ENCODE data around the gene DYNC2H1.

Gene DYNC2H1

GRCh38 chr11:103453126-103453525, 343.9 kb downstream of the DYNC2H1 start:
- no peak for DNase-seq
- H3K56ac ChIP-seq (ENCODE audit: low read length), result no peak overlapping the region
- no CpG with 5 or more reads among the region's 3 CpGs for WGBS (ENCODE audit: extremely low coverage, insufficient coverage, low lambda C conversion rate)
- no peak overlapping the region for H4K8ac ChIP-seq (ENCODE audit: low read depth, low read length)
- no peak overlapping the region for H3K23ac ChIP-seq (ENCODE audit: low read length)
- H3K4ac ChIP-seq (ENCODE audit: low read depth, low read length), result no peak overlapping the region
- H3K36me3 ChIP-seq (ENCODE audit: control insufficient read depth, insufficient read depth, low read length), result no peaks in the 10 kb centered on the region
- no peak overlapping the region for H3K9ac ChIP-seq (ENCODE audit: low read length)
- no peak overlapping the region for H3K4me2 ChIP-seq (ENCODE audit: low read length)
- no peaks in the 10 kb centered on the region for H3K79me2 ChIP-seq (ENCODE audit: control insufficient read depth, insufficient read depth, low read length)
- no peak overlapping the region for H3K4me3 ChIP-seq (ENCODE audit: low read length)
- H3K18ac ChIP-seq (ENCODE audit: low read length), result no peak overlapping the region
- no peak overlapping the region for H2AK5ac ChIP-seq (ENCODE audit: low read length)
- no peak overlapping the region for H2BK120ac ChIP-seq (ENCODE audit: low read depth, low read length)
- no peaks in the 10 kb centered on the region for H3K27me3 ChIP-seq (ENCODE audit: insufficient read depth, low read length, poor library complexity)
- no peak overlapping the region for H4K5ac ChIP-seq (ENCODE audit: low read length)
- H2BK15ac ChIP-seq (replicated peaks; ENCODE audit: low read depth), result no peak overlapping the region
- no peaks in the 10 kb centered on the region for H3K79me1 ChIP-seq (ENCODE audit: low read length)
- no peaks in the 10 kb centered on the region for H3K4me1 ChIP-seq (ENCODE audit: control insufficient read depth, low read depth, low read length)
- no peak overlapping the region for H2BK5ac ChIP-seq (ENCODE audit: low read length)
- no peak overlapping the region for H3K27ac ChIP-seq (ENCODE audit: low read depth, low read length)

- Histone ChIP-seq H4K8ac (ENCODE audit: low read depth, low read length) (no peak overlapping the region), H3K4ac (ENCODE audit: low read depth, low read length) (no peak overlapping the region), H3K18ac (ENCODE audit: low read length) (no peak overlapping the region), H2AK5ac (ENCODE audit: low read length) (no peak overlapping the region), H3K4me1 (ENCODE audit: control insufficient read depth, low read depth, low read length) (no peaks in the 10 kb centered on the region), H4K5ac (ENCODE audit: low read length) (no peak overlapping the region), H2BK15ac (replicated peaks; ENCODE audit: low read depth) (no peak overlapping the region), H3K9ac (ENCODE audit: low read length) (no peak overlapping the region), H2BK120ac (ENCODE audit: low read depth, low read length) (no peak overlapping the region), H3K79me1 (ENCODE audit: low read length) (no peaks in the 10 kb centered on the region), H2BK5ac (ENCODE audit: low read length) (no peak overlapping the region), H3K27me3 (ENCODE audit: insufficient read depth, low read length, poor library complexity) (no peaks in the 10 kb centered on the region), H3K4me2 (ENCODE audit: low read length) (no peak overlapping the region), H3K36me3 (ENCODE audit: control insufficient read depth, insufficient read depth, low read length) (no peaks in the 10 kb centered on the region), H3K79me2 (ENCODE audit: control insufficient read depth, insufficient read depth, low read length) (no peaks in the 10 kb centered on the region), H3K4me3 (ENCODE audit: low read length) (no peak overlapping the region), H3K56ac (ENCODE audit: low read length) (no peak overlapping the region), H3K27ac (ENCODE audit: low read depth, low read length) (no peak overlapping the region), H3K23ac (ENCODE audit: low read length) (no peak overlapping the region)
- 100% methylated on average over 1 of the region's 4 CpGs for WGBS (ENCODE audit: extremely low coverage, insufficient coverage, low lambda C conversion rate)
- no peak for DNase-seq
Measured at GRCh38 chr11:103453915-103454709, 344.9 kb downstream of the DYNC2H1 start.

GRCh38 chr11:103464420-103464819, 355.2 kb downstream of the DYNC2H1 start:
- Histone ChIP-seq H2BK15ac (replicated peaks; ENCODE audit: low read depth) (no peak overlapping the region), H3K4me2 (ENCODE audit: low read length) (no peak overlapping the region), H4K5ac (ENCODE audit: low read length) (no peak overlapping the region), H2BK5ac (ENCODE audit: low read length) (no peak overlapping the region), H3K4me1 (ENCODE audit: control insufficient read depth, low read depth, low read length) (no peaks in the 10 kb centered on the region), H3K36me3 (ENCODE audit: control insufficient read depth, insufficient read depth, low read length) (no peaks in the 10 kb centered on the region), H3K27me3 (ENCODE audit: insufficient read depth, low read length, poor library complexity) (no peaks in the 10 kb centered on the region), H3K18ac (ENCODE audit: low read length) (no peak overlapping the region), H3K79me1 (ENCODE audit: low read length) (no peaks in the 10 kb centered on the region), H3K9ac (ENCODE audit: low read length) (no peak overlapping the region), H2BK120ac (ENCODE audit: low read depth, low read length) (no peak overlapping the region), H3K4me3 (ENCODE audit: low read length) (no peak overlapping the region), H4K8ac (ENCODE audit: low read depth, low read length) (no peak overlapping the region), H3K4ac (ENCODE audit: low read depth, low read length) (no peak overlapping the region), H2AK5ac (ENCODE audit: low read length) (no peak overlapping the region), H3K27ac (ENCODE audit: low read depth, low read length) (no peak overlapping the region), H3K23ac (ENCODE audit: low read length) (no peak overlapping the region), H3K79me2 (ENCODE audit: control insufficient read depth, insufficient read depth, low read length) (no peaks in the 10 kb centered on the region), H3K56ac (ENCODE audit: low read length) (no peak overlapping the region)
- DNase-seq, result no peak
- WGBS (ENCODE audit: extremely low coverage, insufficient coverage, low lambda C conversion rate), result no CpG with 5 or more reads among the region's 1 CpG

- Histone ChIP-seq H2AK5ac (ENCODE audit: low read length) (no peak overlapping the region), H4K8ac (ENCODE audit: low read depth, low read length) (no peak overlapping the region), H2BK120ac (ENCODE audit: low read depth, low read length) (no peak overlapping the region), H3K27me3 (ENCODE audit: insufficient read depth, low read length, poor library complexity) (no peaks in the 10 kb centered on the region), H2BK5ac (ENCODE audit: low read length) (no peak overlapping the region), H4K5ac (ENCODE audit: low read length) (no peak overlapping the region), H3K27ac (ENCODE audit: low read depth, low read length) (no peak overlapping the region), H3K23ac (ENCODE audit: low read length) (no peak overlapping the region), H3K4me2 (ENCODE audit: low read length) (no peak overlapping the region), H3K4me3 (ENCODE audit: low read length) (no peak overlapping the region), H3K36me3 (ENCODE audit: control insufficient read depth, insufficient read depth, low read length) (no peaks in the 10 kb centered on the region), H3K56ac (ENCODE audit: low read length) (no peak overlapping the region), H3K4ac (ENCODE audit: low read depth, low read length) (no peak overlapping the region), H3K9ac (ENCODE audit: low read length) (no peak overlapping the region), H3K79me1 (ENCODE audit: low read length) (no peaks in the 10 kb centered on the region), H3K4me1 (ENCODE audit: control insufficient read depth, low read depth, low read length) (no peaks in the 10 kb centered on the region), H3K79me2 (ENCODE audit: control insufficient read depth, insufficient read depth, low read length) (no peaks in the 10 kb centered on the region), H2BK15ac (replicated peaks; ENCODE audit: low read depth) (no peak overlapping the region), H3K18ac (ENCODE audit: low read length) (no peak overlapping the region)
- no CpG with 5 or more reads among the region's 3 CpGs for WGBS (ENCODE audit: extremely low coverage, insufficient coverage, low lambda C conversion rate)
- DNase-seq, result peak; percentile 1
Measured at GRCh38 chr11:103465555-103466140, 356.4 kb downstream of the DYNC2H1 start.

- no peak overlapping the region for H2BK15ac ChIP-seq (replicated peaks; ENCODE audit: low read depth)
- WGBS (ENCODE audit: extremely low coverage, insufficient coverage, low lambda C conversion rate), result no CpG with 5 or more reads among the region's 4 CpGs
Measured at GRCh38 chr11:103471546-103471945, 362.3 kb downstream of the DYNC2H1 start.

More at GRCh38 chr11:103471546-103471945, 362.3 kb downstream of the DYNC2H1 start:
- Histone ChIP-seq H3K9ac (ENCODE audit: low read length) (no peak overlapping the region), H3K23ac (ENCODE audit: low read length) (no peak overlapping the region), H3K79me2 (ENCODE audit: control insufficient read depth, insufficient read depth, low read length) (no peaks in the 10 kb centered on the region), H3K4me3 (ENCODE audit: low read length) (no peak overlapping the region), H2BK5ac (ENCODE audit: low read length) (no peak overlapping the region), H4K5ac (ENCODE audit: low read length) (no peak overlapping the region), H3K4me1 (ENCODE audit: control insufficient read depth, low read depth, low read length) (no peaks in the 10 kb centered on the region), H2BK120ac (ENCODE audit: low read depth, low read length) (no peak overlapping the region), H3K18ac (ENCODE audit: low read length) (no peak overlapping the region), H3K4me2 (ENCODE audit: low read length) (no peak overlapping the region), H2AK5ac (ENCODE audit: low read length) (no peak overlapping the region), H3K79me1 (ENCODE audit: low read length) (no peaks in the 10 kb centered on the region), H3K27me3 (ENCODE audit: insufficient read depth, low read length, poor library complexity) (no peaks in the 10 kb centered on the region), H4K8ac (ENCODE audit: low read depth, low read length) (no peak overlapping the region), H3K56ac (ENCODE audit: low read length) (no peak overlapping the region), H3K27ac (ENCODE audit: low read depth, low read length) (no peak overlapping the region), H3K36me3 (ENCODE audit: control insufficient read depth, insufficient read depth, low read length) (no peaks in the 10 kb centered on the region), H3K4ac (ENCODE audit: low read depth, low read length) (no peak overlapping the region)
- DNase-seq, result no peak

Data from mesendoderm (in vitro differentiated cells).